A549 treated with dexamethasone at 1 μM for 4 hours (cell line): ENCODE results near the gene TMED3. TPM values are rescaled to one million over a fixed set of nuclear protein-coding genes. Genes with fewer than 3 reads are reported as not detected.

ENCODE experiments used
- total RNA-seq: library from RNA; stranded (reverse); fragments of 200-300 nt; extraction: Qiagen RNA extraction; gene quantifications from 5 replicates; pipeline ENCODE4 v1.2.3, GENCODE V29; 2022

The TMED3 gene
- total RNA-seq: 155 to 185 TPM (median 176 TPM) in 5 replicates

GRCh38 chr15:79310985-79311900 is at the start of gene TMED3:
TSS of gene TMED3 (plus strand) at chr15:79311112. CDS start at chr15:79311250, 138 bp downstream.

GRCh38 chr15:79282371-79283251 is 28.3 kb upstream of the TMED3 start, which contains the start of gene ANKRD34C:
TSS of gene ANKRD34C (plus strand) at chr15:79282722. CDS start at chr15:79293285, 10,563 bp downstream.

Other genes with a start within 250 kb of the TMED3 start
- gene RASGRF1, start 220.3 kb upstream of the TMED3 start, total RNA-seq: 0.19 to 0.34 TPM (median 0.25 TPM) in 5 replicates
- not detected in 5 replicates for gene ANKRD34C, start 28.4 kb upstream of the TMED3 start, total RNA-seq
- gene MINAR1, start 121.2 kb downstream of the TMED3 start, total RNA-seq: 0.41 to 0.59 TPM (median 0.53 TPM) in 5 replicates